Heart left ventricle (tissue), 13 donors: ENCODE data around the gene MLN.

Experiments used
- CTCF ChIP-seq, 12 donors: fragments of 200-600 bp; sonication (generic) in 4 of 12; IDR thresholded peaks; one replicate each; pipeline versions ENCODE4 v1.5.0 to v1.8.0; 2018 to 2022; ENCODE audit warnings: antibody characterized with exemption in 12 of 12, mild to moderate bottlenecking in 5 of 12
- POLR2A ChIP-seq, 2 donors: fragments of 450-650 bp; IDR thresholded peaks; one replicate each; pipeline ENCODE4 v1.6.1; 2017; ENCODE audit warnings: antibody characterized with exemption in 2 of 2, mild to moderate bottlenecking in 2 of 2, moderate library complexity in 2 of 2
- donor health status: ischemic (EF 13 %, LVEDD 7.1; RV severe dilation, severe dysfunction).
- donor health status: DM: no; HTN: yes; CAD: no.
- donor health status: DM: no; HTN: no; CAD: no.
- donor health status: ischemic (EF 25% LVEDD 6.9; RV normal size, moderate dysfunction).
- donor health status: ischemic (EF 25% LVEDD 5.7; RV mildly dilated, moderate dysfunction).
- donor health status: ischemic (EF 35%, LVEDD 5.7; RV mildly dilated, moderate dysfunction).
- donor health status: nonischemic (EF 11% LVEDD 7.7; RV severe dilation, severe dysfunction).
- donor health status: DM: yes; HTN: yes; CAD: no.
- donor health status: PGD.
- donor health status: ischemic (EF 29% LVEDD 5.4; RV normal size, mild dysfunction).
- donor health status: nonischemic (EF 23%, LVEDD 6.1; RV moderate dilation, normal function).

DNA sequence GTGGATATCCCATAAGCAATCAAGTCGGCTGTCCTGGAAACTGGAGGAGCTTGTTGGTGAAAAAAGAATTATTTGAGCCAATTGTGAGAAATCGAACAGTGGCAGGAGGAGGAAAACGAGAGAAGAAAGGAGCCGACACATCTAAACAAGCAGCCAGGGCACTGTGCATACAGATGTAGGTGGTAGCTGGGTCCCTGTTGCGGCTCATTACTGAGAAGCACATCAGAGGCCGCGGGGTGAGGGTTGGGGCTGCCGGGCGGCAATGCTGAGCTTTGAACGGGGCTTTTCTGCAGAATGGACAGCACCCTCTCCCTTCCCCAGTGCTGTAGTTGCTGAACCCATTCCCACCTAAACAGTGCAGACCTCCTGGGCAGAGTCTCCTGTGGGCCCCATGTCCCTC, 10.8 kb downstream of the MLN start:
- TF ChIP-seq CTCF (IDR thresholded peaks at IDR 0.05) (no peak), POLR2A (IDR thresholded peaks at IDR 0.05) (no peak)
